Kasumi-1 (cell line): Measurements from ENCODE around the gene SERINC2.
"Not testable (repeated sequence)": the region's sequence is repeated elsewhere in the genome, so short reads cannot be mapped to it uniquely, and the experiment has no call there.

Experiments
- DNase-seq, 2 experiments: peaks; one replicate each; lab custom pipeline; 2025; lab: John Stamatoyannopoulos, UW

SERINC2 gene

GRCh38 chr1:31383967-31384366 lies 29.0 kb upstream of the SERINC2 start:
- no peak for DNase-seq

- DNase-seq, result not testable (repeated sequence)
These were observed 26.3 kb upstream of the SERINC2 start for GRCh38 chr1:31386576-31387243.

GRCh38 chr1:31387612-31388011 lies 25.4 kb upstream of the SERINC2 start:
- DNase-seq, result no peak

- DNase-seq, result no peak
These were observed 23.4 kb upstream of the SERINC2 start for GRCh38 chr1:31389616-31390015.

- DNase-seq, result no peak
These were observed 22.9 kb upstream of the SERINC2 start for GRCh38 chr1:31390071-31390470.

- no peak for DNase-seq
These were observed 19.6 kb upstream of the SERINC2 start for GRCh38 chr1:31393463-31393862.

GRCh38 chr1:31394584-31395193 lies 18.3 kb upstream of the SERINC2 start:
- peak; percentile 75 to 83 for DNase-seq

GRCh38 chr1:31396633-31397351 lies 16.2 kb upstream of the SERINC2 start:
- peak in 1 of 2 experiments; percentile 22 for DNase-seq

GRCh38 chr1:31397360-31398095 lies 15.5 kb upstream of the SERINC2 start:
- DNase-seq, result no peak

GRCh38 chr1:31398246-31398645 lies 14.8 kb upstream of the SERINC2 start:
- DNase-seq, result no peak

GRCh38 chr1:31399976-31400375 lies 13.0 kb upstream of the SERINC2 start:
- DNase-seq, result no peak

- no peak for DNase-seq
These were observed 12.6 kb upstream of the SERINC2 start for GRCh38 chr1:31400393-31400792.

GRCh38 chr1:31401241-31401640 lies 11.8 kb upstream of the SERINC2 start:
- DNase-seq, result no peak

- no peak for DNase-seq
These were observed 7.3 kb upstream of the SERINC2 start for GRCh38 chr1:31405578-31406245.

GRCh38 chr1:31407029-31407626 lies 5.9 kb upstream of the SERINC2 start:
- DNase-seq, result no peak

- no peak for DNase-seq
These were observed 4.2 kb upstream of the SERINC2 start for GRCh38 chr1:31408788-31409318.

- no peak for DNase-seq
These were observed 2.8 kb upstream of the SERINC2 start for GRCh38 chr1:31409946-31410858.

GRCh38 chr1:31410871-31411270 lies 2.1 kb upstream of the SERINC2 start:
- DNase-seq, result no peak

- DNase-seq, result no peak
These were observed 808 bp upstream of the SERINC2 start for GRCh38 chr1:31412205-31412604.

GRCh38 chr1:31413405-31414001 lies 490 bp downstream of the SERINC2 start:
- no peak for DNase-seq
